ENCODE measurements around the gene GPR62. TPM values are rescaled to one million over a fixed set of nuclear protein-coding genes. Genes with fewer than 3 reads are reported as not detected.

The GPR62 gene
- total and polyA plus RNA-seq, 2 experiments from 2014 or later, result 0.10 to 0.38 TPM

DNA sequence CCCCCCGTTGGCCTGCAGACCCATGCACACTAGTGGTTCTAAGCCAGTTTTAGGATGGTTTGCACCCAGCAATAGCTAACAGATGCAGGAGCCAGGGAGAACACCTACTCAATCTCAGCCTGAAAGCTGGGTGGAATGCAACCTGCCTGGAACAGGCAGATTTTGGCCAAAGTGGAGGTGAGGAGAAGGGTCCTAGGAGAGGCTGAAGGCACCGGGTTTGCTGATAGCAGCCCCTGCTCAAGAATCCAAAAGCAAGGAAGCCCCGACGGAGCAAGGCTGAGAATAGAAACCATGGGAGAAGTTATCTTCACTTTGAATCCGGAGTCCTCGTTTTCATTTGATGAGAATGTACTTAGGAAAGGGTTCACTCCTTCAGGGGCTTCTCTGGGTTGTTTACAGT lies 23.4 kb upstream of the GPR62 start:
- no peak for DNase-seq (ENCODE audit: low spot score)
- no peaks in the 10 kb centered on the region for H3K4me1 ChIP-seq (ENCODE audit: insufficient read depth)
- ATAC-seq, result no peak
- Mint-ChIP-seq H3K4me1 (no peaks in the 10 kb centered on the region), H3K9me3 (no peaks in the 10 kb centered on the region), H3K27ac (no peak overlapping the region), H3K36me3 (ENCODE audit: low read depth) (peaks cover 58% of the 10 kb centered on the region), H3K4me3 (no peak overlapping the region), H3K27me3 (ENCODE audit: insufficient read depth, low read depth, poor library complexity) (peaks cover 2% of the 10 kb centered on the region)
- no peaks in the 10 kb centered on the region for H3K9me2 ChIP-seq (ENCODE audit: insufficient read depth)
- no peaks in the 10 kb centered on the region for H3F3A ChIP-seq (replicated peaks; ENCODE audit: low read depth)
- no peak overlapping the region for H3K4me3 ChIP-seq
- no peaks in the 10 kb centered on the region for H3K79me2 ChIP-seq (replicated peaks; ENCODE audit: insufficient read depth)
- no peak overlapping the region for H3K27ac ChIP-seq (ENCODE audit: low read depth)
- H2AFZ ChIP-seq, result no peak overlapping the region
- H3K36me3 ChIP-seq (ENCODE audit: insufficient read depth), result peaks cover 7% of the 10 kb centered on the region
- no peaks in the 10 kb centered on the region for H3K27me3 ChIP-seq (ENCODE audit: insufficient read depth)
- H4K20me1 ChIP-seq (replicated peaks; ENCODE audit: insufficient read depth), result peaks cover 1% of the 10 kb centered on the region
- TF ChIP-seq, protein P1, sequence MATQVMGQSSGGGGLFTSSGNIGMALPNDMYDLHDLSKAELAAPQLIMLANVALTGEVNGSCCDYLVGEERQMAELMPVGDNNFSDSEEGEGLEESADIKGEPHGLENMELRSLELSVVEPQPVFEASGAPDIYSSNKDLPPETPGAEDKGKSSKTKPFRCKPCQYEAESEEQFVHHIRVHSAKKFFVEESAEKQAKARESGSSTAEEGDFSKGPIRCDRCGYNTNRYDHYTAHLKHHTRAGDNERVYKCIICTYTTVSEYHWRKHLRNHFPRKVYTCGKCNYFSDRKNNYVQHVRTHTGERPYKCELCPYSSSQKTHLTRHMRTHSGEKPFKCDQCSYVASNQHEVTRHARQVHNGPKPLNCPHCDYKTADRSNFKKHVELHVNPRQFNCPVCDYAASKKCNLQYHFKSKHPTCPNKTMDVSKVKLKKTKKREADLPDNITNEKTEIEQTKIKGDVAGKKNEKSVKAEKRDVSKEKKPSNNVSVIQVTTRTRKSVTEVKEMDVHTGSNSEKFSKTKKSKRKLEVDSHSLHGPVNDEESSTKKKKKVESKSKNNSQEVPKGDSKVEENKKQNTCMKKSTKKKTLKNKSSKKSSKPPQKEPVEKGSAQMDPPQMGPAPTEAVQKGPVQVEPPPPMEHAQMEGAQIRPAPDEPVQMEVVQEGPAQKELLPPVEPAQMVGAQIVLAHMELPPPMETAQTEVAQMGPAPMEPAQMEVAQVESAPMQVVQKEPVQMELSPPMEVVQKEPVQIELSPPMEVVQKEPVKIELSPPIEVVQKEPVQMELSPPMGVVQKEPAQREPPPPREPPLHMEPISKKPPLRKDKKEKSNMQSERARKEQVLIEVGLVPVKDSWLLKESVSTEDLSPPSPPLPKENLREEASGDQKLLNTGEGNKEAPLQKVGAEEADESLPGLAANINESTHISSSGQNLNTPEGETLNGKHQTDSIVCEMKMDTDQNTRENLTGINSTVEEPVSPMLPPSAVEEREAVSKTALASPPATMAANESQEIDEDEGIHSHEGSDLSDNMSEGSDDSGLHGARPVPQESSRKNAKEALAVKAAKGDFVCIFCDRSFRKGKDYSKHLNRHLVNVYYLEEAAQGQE (IDR thresholded peaks at IDR 0.05; ENCODE audit: unreplicated experiment), result no peak
- TF ChIP-seq ETS1 (IDR thresholded peaks at IDR 0.05) (no peak), STAT1 (IDR thresholded peaks at IDR 0.05; ENCODE audit: unreplicated experiment) (no peak), POLR2AphosphoS5 (IDR thresholded peaks at IDR 0.05; ENCODE audit: low read depth) (no peak), ZNF114 (CRISPR knock-in tag; IDR thresholded peaks at IDR 0.05) (no peak), EZH2 (IDR thresholded peaks at IDR 0.05; ENCODE audit: low read depth, unreplicated experiment) (no peak), ZNF331 (CRISPR knock-in tag; IDR thresholded peaks at IDR 0.05; ENCODE audit: low read depth) (no peak), CTCF (conservative IDR thresholded peaks at IDR 0.05; ENCODE audit: low read depth in 2 of 2) (no peak), JUNB (IDR thresholded peaks at IDR 0.05; ENCODE audit: unreplicated experiment) (no peak), EZH2phosphoT487 (IDR thresholded peaks at IDR 0.05; ENCODE audit: unreplicated experiment) (no peak), NANOG (IDR thresholded peaks at IDR 0.05; ENCODE audit: borderline replicate concordance) (no peak), ZNF462 (CRISPR knock-in tag; IDR thresholded peaks at IDR 0.05) (no peak), CREB1 (CRISPR knock-in tag; IDR thresholded peaks at IDR 0.05; ENCODE audit: low read depth) (no peak)
- no peak overlapping the region for H3K4me2 ChIP-seq
